Peyer's patch (tissue), 4 donors: ENCODE results near the gene PHLDA3. TPM values are rescaled to one million over a fixed set of nuclear protein-coding genes. Genes with fewer than 3 reads are reported as not detected.

Experiments used
- DNase-seq, 3 donors: peaks; one replicate each; pipeline ENCODE4 v3.0.0-alpha.2; 2017 to 2019
- H3K27ac ChIP-seq, 4 donors: fragments of 200-600 bp; sonication (generic); one replicate each; pipeline ENCODE4 v1.5.1; 2016 to 2019
- H3K27me3 ChIP-seq, 2 donors: fragments of 200-600 bp; sonication (generic); one replicate each; pipeline ENCODE4 v1.5.1; 2019
- H3K36me3 ChIP-seq, 3 donors: fragments of 200-600 bp; sonication (generic); one replicate each; pipeline ENCODE4 v1.5.1; 2016 to 2019
- H3K4me1 ChIP-seq, 4 donors: fragments of 200-600 bp; sonication (generic); one replicate each; pipeline ENCODE4 v1.5.1; 2016 to 2019
- H3K4me3 ChIP-seq, 4 donors: fragments of 200-600 bp; sonication (generic); 1 replicate in 3 of 4; 2 replicates in 1 of 4; pipeline ENCODE4 v1.5.1; 2016 to 2019; ENCODE audit warnings: mild to moderate bottlenecking in 1 of 4
- H3K9me3 ChIP-seq, 4 donors: fragments of 200-600 bp; sonication (generic); one replicate each; pipeline ENCODE4 v1.5.1; 2016 to 2019; ENCODE audit warnings: mild to moderate bottlenecking in 1 of 4
- CTCF ChIP-seq, 6 experiments: fragments of 450-650 bp in 4 of 6; fragments of 200-600 bp in 2 of 6; sonication (generic) in 1 of 6; IDR thresholded peaks; one replicate each; pipeline ENCODE4 v1.5.1; 2017 to 2019; ENCODE audit warnings: antibody characterized with exemption in 6 of 6, mild to moderate bottlenecking in 3 of 6, moderate library complexity in 1 of 6
- POLR2A ChIP-seq, 2 donors: fragments of 450-650 bp; IDR thresholded peaks; one replicate each; pipeline ENCODE4 v1.5.1; 2017; ENCODE audit warnings: antibody characterized with exemption in 2 of 2, mild to moderate bottlenecking in 2 of 2, moderate library complexity in 2 of 2
- total RNA-seq, 4 donors: library from RNA; depleted of rRNA; stranded (reverse); fragments of >200 nt; gene quantifications; one replicate each; pipeline ENCODE4 v1.1.0, GENCODE V29; 2016

The PHLDA3 gene
- total RNA-seq, 4 donors from 2014 or later = 4.4 to 43.7 (median 5.2) TPM

GRCh38 chr1:201483373-201483949 lies 14.5 kb upstream of the PHLDA3 start:
- H3K27me3 ChIP-seq = no peaks in the 10 kb centered on the region
- no peaks in the 10 kb centered on the region for H3K9me3 ChIP-seq
- peaks cover 0 to 51% (median 0%) of the 10 kb centered on the region in 3 donors for H3K36me3 ChIP-seq
- H3K27ac ChIP-seq = no peak overlapping the region
- H3K4me1 ChIP-seq = peaks cover 4 to 30% (median 13%) of the 10 kb centered on the region in 4 donors
- H3K4me3 ChIP-seq = no peak overlapping the region
- TF ChIP-seq POLR2A (IDR thresholded peaks at IDR 0.05) (no peak), CTCF (IDR thresholded peaks at IDR 0.05) (no peak)
- no peak for DNase-seq

GRCh38 chr1:201482755-201483154 lies 13.8 kb upstream of the PHLDA3 start:
- Histone ChIP-seq H3K9me3 (no peaks in the 10 kb centered on the region), H3K27me3 (no peaks in the 10 kb centered on the region), H3K27ac (peak overlapping the region in 2 of 4 donors; percentile 62 to 67), H3K4me1 (peaks cover 4 to 29% (median 13%) of the 10 kb centered on the region in 4 donors), H3K4me3 (no peak overlapping the region), H3K36me3 (peaks cover 0 to 44% (median 0%) of the 10 kb centered on the region in 3 donors)
- TF ChIP-seq POLR2A (IDR thresholded peaks at IDR 0.05) (no peak), CTCF (IDR thresholded peaks at IDR 0.05) (no peak)
- no peak for DNase-seq

- H3K4me1 ChIP-seq = peaks cover 4 to 29% (median 13%) of the 10 kb centered on the region in 4 donors
- no peaks in the 10 kb centered on the region for H3K27me3 ChIP-seq
- H3K9me3 ChIP-seq = no peaks in the 10 kb centered on the region
- H3K4me3 ChIP-seq = peak overlapping the region; percentile 28 to 48 (median 44)
- DNase-seq = peak; percentile 74 to 93 (median 90)
- H3K36me3 ChIP-seq = peaks cover 0 to 37% (median 0%) of the 10 kb centered on the region in 3 donors
- TF ChIP-seq POLR2A (IDR thresholded peaks at IDR 0.05) (no peak), CTCF (IDR thresholded peaks at IDR 0.05) (peak; percentile 76 to 94 (median 90))
- H3K27ac ChIP-seq = peak overlapping the region in 3 of 4 donors; percentile 7 to 67 (median 62)
Observed at GRCh38 chr1:201481761-201482493, 12.9 kb upstream of the PHLDA3 start.

GRCh38 chr1:201481004-201481380 lies 12.0 kb upstream of the PHLDA3 start:
- Histone ChIP-seq H3K27ac (peak overlapping the region in 3 of 4 donors; percentile 55 to 67 (median 62)), H3K4me3 (peak overlapping the region; percentile 28 to 48 (median 44)), H3K36me3 (peaks cover 0 to 27% (median 0%) of the 10 kb centered on the region in 3 donors), H3K27me3 (no peaks in the 10 kb centered on the region), H3K9me3 (no peaks in the 10 kb centered on the region), H3K4me1 (peaks cover 4 to 29% (median 13%) of the 10 kb centered on the region in 4 donors)
- no peak for DNase-seq
- no peak for TF ChIP-seq CTCF (IDR thresholded peaks at IDR 0.05)
- no peak for TF ChIP-seq POLR2A (IDR thresholded peaks at IDR 0.05)

GRCh38 chr1:201480231-201481003 lies 11.4 kb upstream of the PHLDA3 start:
- no peaks in the 10 kb centered on the region for H3K9me3 ChIP-seq
- peak overlapping the region; percentile 28 to 48 (median 44) for H3K4me3 ChIP-seq
- H3K27ac ChIP-seq = peak overlapping the region in 3 of 4 donors; percentile 55 to 67 (median 62)
- no peak for TF ChIP-seq POLR2A (IDR thresholded peaks at IDR 0.05)
- TF ChIP-seq CTCF (IDR thresholded peaks at IDR 0.05) = no peak
- H3K36me3 ChIP-seq = peaks cover 0 to 22% (median 0%) of the 10 kb centered on the region in 3 donors
- DNase-seq = peak; percentile 75 to 92 (median 90)
- no peaks in the 10 kb centered on the region for H3K27me3 ChIP-seq
- H3K4me1 ChIP-seq = peaks cover 4 to 33% (median 13%) of the 10 kb centered on the region in 4 donors
